Heart right ventricle (tissue), 16 donors: ENCODE data around the gene MAN1C1. TPM values are rescaled to one million over a fixed set of nuclear protein-coding genes. Genes with fewer than 3 reads are reported as not detected.

Source experiments
- ATAC-seq, 8 donors: fragments of 200-7000 bp; cut with Tn5 transposase; one replicate each; pipeline ENCODE4 v1.9.1; 2020; ENCODE audit warnings: mild to moderate bottlenecking in 8 of 8, moderate library complexity in 8 of 8, moderate number of reproducible peaks in 1 of 8
- DNase-seq, 2 donors: peaks; one replicate each; pipeline ENCODE4 v3.0.0-alpha.2; 2020
- H3K27ac ChIP-seq, 10 donors: fragments of 200-600 bp; sonication (generic) in 2 of 10; one replicate each; pipeline versions ENCODE4 v1.5.0 to v1.8.0; 2020 to 2022; ENCODE audit warnings: mild to moderate bottlenecking in 3 of 10
- H3K27me3 ChIP-seq, 7 donors: fragments of 200-600 bp; one replicate each; pipeline ENCODE4 v1.8.0; 2021 to 2022; ENCODE audit warnings: mild to moderate bottlenecking in 2 of 7
- H3K36me3 ChIP-seq, 9 donors: fragments of 200-600 bp; sonication (generic) in 1 of 9; one replicate each; pipeline versions ENCODE4 v1.5.0 to v1.8.0; 2020 to 2022; ENCODE audit warnings: mild to moderate bottlenecking in 2 of 9
- H3K4me1 ChIP-seq, 9 donors: fragments of 200-600 bp; sonication (generic) in 1 of 9; one replicate each; pipeline versions ENCODE4 v1.5.0 to v1.8.0; 2020 to 2022; ENCODE audit warnings: mild to moderate bottlenecking in 4 of 9
- H3K4me3 ChIP-seq, 10 donors: fragments of 200-600 bp; sonication (generic) in 2 of 10; one replicate each; pipeline versions ENCODE4 v1.5.0 to v1.8.0; 2020 to 2022; ENCODE audit warnings: mild to moderate bottlenecking in 7 of 10, moderate library complexity in 2 of 10
- H3K9me3 ChIP-seq, 11 donors: fragments of 200-600 bp in 10 of 11; sonication (generic) in 2 of 11; one replicate each; pipeline versions ENCODE4 v1.5.0 to v1.8.0; 2013 to 2022; ENCODE audit warnings: mild to moderate bottlenecking in 2 of 11, control low read depth in 1 of 11, moderate library complexity in 1 of 11
- WGBS, 2 donors: extraction: QIAGEN DNeasy Blood & Tissue Kit; methylation state at CpG; one replicate each; pipeline ENCODE4 v1.1.7; 2013; ENCODE audit warnings: inconsistent platforms in 1 of 2; 5-methylcytosine and 5-hydroxymethylcytosine counted together
- intact Hi-C, 10 donors: fragments of 100-400 bp; cut with DNase I; formaldehyde crosslinking; loops; one replicate each; pipeline versions ENCODE4 v1.11.1 to v1.14.2; 2022
- polyA plus RNA-seq, 2 donors: library from polyadenylated mRNA; stranded (reverse); fragments of 200-250 nt; gene quantifications; one replicate each; pipeline ENCODE4 v1.2.3, GENCODE V29; 2013
- total RNA-seq, 10 donors: library from RNA; stranded (reverse); fragmentation: NEBNext Ultra II Directional in 3 of 10; extraction: Animal tissue kit (Norgen Biotek cat#: 25700) in 3 of 10; gene quantifications; one replicate each; pipeline versions ENCODE4 v1.2.1 to v1.2.4, GENCODE V29; 2021 to 2023
- TF ChIP-seq, protein P1 (sequence below), 9 donors: fragments of 200-600 bp; sonication (generic) in 2 of 9; IDR thresholded peaks; one replicate each; pipeline versions ENCODE4 v1.5.0 to v1.8.0; 2021 to 2022; ENCODE audit warnings: antibody characterized with exemption in 9 of 9, mild to moderate bottlenecking in 5 of 9, moderate library complexity in 1 of 9
- donor health status: Arrhythmogenic right ventricular cardiomyopathy.
- donor health status: ischemic (EF 13 %, LVEDD 7.1; RV severe dilation, severe dysfunction).
- donor health status: healthy with polysubstance abuse.
- donor health status: DM: no; HTN: yes; CAD: no.
- donor health status: DM: no; HTN: no; CAD: no.
- donor health status: ischemic (EF 25% LVEDD 6.9; RV normal size, moderate dysfunction).
- donor health status: ischemic (EF 25% LVEDD 5.7; RV mildly dilated, moderate dysfunction).
- donor health status: healthy.
- donor health status: DM: yes; HTN: yes; CAD: no.
- donor health status: Ischemic cardiomyopathy.
- donor health status: ischemic (EF 35%, LVEDD 5.7; RV mildly dilated, moderate dysfunction).
- donor health status: nonischemic (EF 11% LVEDD 7.7; RV severe dilation, severe dysfunction).
- donor health status: DM: yes; HTN: yes; CAD: no.
- donor health status: PGD.
- donor health status: ischemic (EF 29% LVEDD 5.4; RV normal size, mild dysfunction).
- donor health status: nonischemic (EF 23%, LVEDD 6.1; RV moderate dilation, normal function).

MAN1C1 gene
- total and polyA plus RNA-seq, 12 donors = 9.7 to 23.4 (median 13.4) TPM

DNA sequence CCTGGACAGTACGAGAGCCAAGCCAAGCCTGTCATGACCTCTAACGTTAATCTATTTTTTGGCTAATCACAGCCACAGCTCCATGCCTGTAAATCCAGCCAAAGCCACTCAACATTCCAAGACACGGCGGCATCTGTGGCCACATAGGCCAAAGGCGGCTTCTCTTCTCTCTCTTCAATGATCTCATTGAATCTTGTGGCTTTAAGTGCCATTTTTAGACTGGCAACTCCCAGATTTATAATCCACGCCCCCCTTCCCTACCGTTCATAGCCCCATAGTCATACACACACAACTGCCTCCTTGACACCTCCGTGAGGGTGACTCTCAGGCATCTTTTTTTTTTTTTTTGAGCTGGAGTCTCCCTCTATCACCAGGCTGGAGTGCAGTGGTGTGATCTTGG lies 177.7 kb downstream of the MAN1C1 start:
- Histone ChIP-seq H3K27ac (peak overlapping the region in 2 of 10 donors; percentile 28 to 56), H3K36me3 (no peaks in the 10 kb centered on the region), H3K4me3 (no peak overlapping the region), H3K9me3 (no peaks in the 10 kb centered on the region), H3K27me3 (no peaks in the 10 kb centered on the region), H3K4me1 (peaks cover 6 to 43% (median 20%) of the 10 kb centered on the region in 9 donors)
- no peak for ATAC-seq
- TF ChIP-seq, protein P1, sequence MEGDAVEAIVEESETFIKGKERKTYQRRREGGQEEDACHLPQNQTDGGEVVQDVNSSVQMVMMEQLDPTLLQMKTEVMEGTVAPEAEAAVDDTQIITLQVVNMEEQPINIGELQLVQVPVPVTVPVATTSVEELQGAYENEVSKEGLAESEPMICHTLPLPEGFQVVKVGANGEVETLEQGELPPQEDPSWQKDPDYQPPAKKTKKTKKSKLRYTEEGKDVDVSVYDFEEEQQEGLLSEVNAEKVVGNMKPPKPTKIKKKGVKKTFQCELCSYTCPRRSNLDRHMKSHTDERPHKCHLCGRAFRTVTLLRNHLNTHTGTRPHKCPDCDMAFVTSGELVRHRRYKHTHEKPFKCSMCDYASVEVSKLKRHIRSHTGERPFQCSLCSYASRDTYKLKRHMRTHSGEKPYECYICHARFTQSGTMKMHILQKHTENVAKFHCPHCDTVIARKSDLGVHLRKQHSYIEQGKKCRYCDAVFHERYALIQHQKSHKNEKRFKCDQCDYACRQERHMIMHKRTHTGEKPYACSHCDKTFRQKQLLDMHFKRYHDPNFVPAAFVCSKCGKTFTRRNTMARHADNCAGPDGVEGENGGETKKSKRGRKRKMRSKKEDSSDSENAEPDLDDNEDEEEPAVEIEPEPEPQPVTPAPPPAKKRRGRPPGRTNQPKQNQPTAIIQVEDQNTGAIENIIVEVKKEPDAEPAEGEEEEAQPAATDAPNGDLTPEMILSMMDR (IDR thresholded peaks at IDR 0.05) = no peak
- 40 to 43% methylated on average over 8 of the region's 8 CpGs for WGBS, 2 donors
- intact Hi-C loops = loop anchor here in 4 of 10 donors (10.0 kb wide), 3 partner anchors 50 to 100 kb away; no protein-coding TSS in a partner anchor
- no peak for DNase-seq

DNA sequence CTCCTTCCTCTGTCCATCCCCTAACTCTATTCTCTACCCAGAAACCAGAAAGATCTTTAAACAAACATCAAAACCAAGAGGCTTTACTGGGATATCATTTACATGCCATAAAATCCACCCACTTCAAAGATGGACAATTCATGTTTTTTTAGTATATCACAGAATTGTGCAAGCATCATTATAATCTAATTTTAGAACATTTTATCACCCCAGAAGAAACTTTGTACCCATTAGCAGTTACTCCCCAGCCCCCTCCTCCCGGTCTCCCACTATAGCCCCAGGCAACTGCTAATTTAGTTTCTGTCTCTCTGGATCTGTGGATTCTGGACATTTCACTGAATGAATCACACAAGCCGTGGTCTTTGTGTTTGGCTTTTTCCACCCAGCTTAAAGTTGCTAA lies 178.6 kb downstream of the MAN1C1 start:
- TF ChIP-seq, protein P1 (IDR thresholded peaks at IDR 0.05) = no peak
- ATAC-seq = no peak
- no peaks in the 10 kb centered on the region for H3K27me3 ChIP-seq
- H3K4me3 ChIP-seq = no peak overlapping the region
- H3K36me3 ChIP-seq = no peaks in the 10 kb centered on the region
- peaks cover 10 to 48% (median 24%) of the 10 kb centered on the region in 9 donors for H3K4me1 ChIP-seq
- DNase-seq = no peak
- intact Hi-C loops = loop anchor here in 9 of 10 donors (5.0 to 10.0 kb wide), 9 partner anchors 48 to 293 kb away; no protein-coding TSS in a partner anchor
- H3K9me3 ChIP-seq = no peaks in the 10 kb centered on the region
- no peak overlapping the region for H3K27ac ChIP-seq
- 90 to 95% methylated on average over 2 of the region's 2 CpGs for WGBS, 2 donors

DNA sequence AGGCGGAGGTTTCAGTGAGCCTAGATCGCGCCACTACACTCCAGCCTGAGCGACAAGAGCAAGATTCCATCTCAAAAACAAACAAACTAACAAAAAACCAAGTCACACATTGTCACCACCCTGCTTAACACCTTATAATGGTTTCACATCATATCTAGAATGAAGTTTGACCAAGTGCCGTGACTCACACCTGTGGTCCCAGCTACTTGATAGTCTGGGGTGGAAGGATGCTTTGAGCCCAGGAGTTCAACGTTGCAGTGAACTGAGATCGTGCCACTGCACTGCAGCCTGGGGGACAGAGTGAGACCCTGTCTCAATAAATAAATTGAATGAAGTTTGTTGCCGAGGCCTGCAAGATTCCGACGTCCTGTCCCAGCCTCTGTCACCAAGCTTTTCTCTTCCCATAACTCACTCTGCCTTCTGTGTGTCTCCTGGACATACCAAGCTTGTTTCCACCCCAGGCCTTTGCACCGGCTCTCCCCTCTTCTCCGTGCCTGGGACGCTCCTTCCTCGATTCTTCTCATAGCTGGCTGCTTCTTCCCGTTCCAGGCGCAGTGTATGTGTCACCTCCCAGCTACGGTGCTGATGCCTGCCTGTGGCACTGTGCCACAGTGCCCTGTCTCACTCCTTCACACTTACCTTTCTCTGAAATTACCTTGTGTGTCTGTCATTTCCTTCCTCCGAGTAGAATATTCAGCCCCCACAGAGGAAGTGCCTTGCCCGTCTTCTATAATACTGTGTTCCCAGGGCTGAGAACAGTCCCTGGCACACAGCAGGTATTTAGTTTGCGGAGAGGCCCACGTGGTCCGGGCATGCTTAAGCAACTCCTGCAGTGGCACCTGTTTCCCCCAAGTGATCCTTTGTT lies 179.6 kb downstream of the MAN1C1 start:
- Histone ChIP-seq H3K4me3 (no peak overlapping the region), H3K27me3 (no peaks in the 10 kb centered on the region), H3K36me3 (no peaks in the 10 kb centered on the region), H3K9me3 (no peaks in the 10 kb centered on the region), H3K27ac (peak overlapping the region in 7 of 10 donors; percentile 27 to 58 (median 41)), H3K4me1 (peaks cover 15 to 55% (median 32%) of the 10 kb centered on the region in 9 donors)
- ATAC-seq (peak in 3 of 8 donors; percentile 5 to 40 (median 23)), DNase-seq (no peak)
- intact Hi-C loops = loop anchor here (2.0 to 10.0 kb wide), 11 partner anchors 49 to 294 kb away; no protein-coding TSS in a partner anchor
- TF ChIP-seq, protein P1 (IDR thresholded peaks at IDR 0.05) = no peak
- WGBS, 2 donors = 75 to 77% methylated on average over 22 of the region's 22 CpGs

DNA sequence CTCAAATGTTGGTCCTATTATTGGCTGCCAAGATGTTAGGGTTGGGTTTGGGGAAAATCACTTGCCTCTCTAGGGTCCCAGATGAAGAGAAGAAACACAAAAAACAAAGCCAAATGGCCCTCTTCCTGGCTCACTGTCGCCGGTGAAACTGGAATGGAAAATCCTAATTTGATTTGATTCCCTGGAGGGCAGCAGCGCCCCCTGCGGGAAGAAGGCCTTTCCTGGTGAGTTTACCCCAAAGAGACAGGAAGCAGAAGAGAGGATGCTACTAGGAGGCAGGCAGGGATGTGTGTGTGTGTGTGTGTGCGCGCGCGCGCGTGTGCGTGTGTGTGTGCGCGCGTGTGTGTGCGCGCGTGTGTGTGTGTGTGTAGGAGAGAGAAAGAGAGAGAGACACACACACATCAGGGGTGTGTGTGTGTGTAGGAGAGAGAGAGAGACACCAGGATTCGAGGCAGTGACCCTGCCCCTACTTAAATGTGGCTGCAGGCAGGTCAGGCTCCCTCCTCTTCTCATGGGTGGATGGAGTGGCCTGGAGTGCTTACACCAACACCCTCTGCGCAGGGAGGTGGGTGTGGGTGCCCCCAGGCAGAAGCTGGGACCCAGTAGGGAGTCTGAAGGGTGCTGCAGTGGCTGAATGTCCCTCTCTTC lies 180.3 kb downstream of the MAN1C1 start:
- Histone ChIP-seq H3K4me3 (no peak overlapping the region), H3K27ac (peak overlapping the region in 7 of 10 donors; percentile 27 to 58 (median 43)), H3K27me3 (no peaks in the 10 kb centered on the region), H3K9me3 (no peaks in the 10 kb centered on the region), H3K4me1 (peaks cover 19 to 62% (median 39%) of the 10 kb centered on the region in 9 donors), H3K36me3 (peaks cover 0 to 7% (median 0%) of the 10 kb centered on the region in 9 donors)
- intact Hi-C loops = loop anchor here (2.0 to 10.0 kb wide), 11 partner anchors 50 to 295 kb away; no protein-coding TSS in a partner anchor
- TF ChIP-seq, protein P1 (IDR thresholded peaks at IDR 0.05) = peak; percentile 69 to 81 (median 76)
- 3 to 9% methylated on average over 17 to 19 of the region's 19 CpGs for WGBS, 2 donors
- ATAC-seq (peak in 7 of 8 donors; percentile 16 to 48 (median 38)), DNase-seq (peak; percentile 89 to 90)
